Activated naive CD4-positive, alpha-beta T cell treated with anti-CD3 and anti-CD28 coated beads, Interleukin-2, amount 50 U/mL, for 24 hours (primary cell): Measurements from ENCODE around the gene KRT26.

Experiments
- H3K27ac Mint-ChIP-seq: one replicate; pipeline ENCODE4 v1.8.0; 2021; ENCODE audit warnings: mild to moderate bottlenecking, mixed read lengths
- H3K27me3 Mint-ChIP-seq: one replicate; pipeline ENCODE4 v1.8.0; 2021; ENCODE audit warnings: mixed read lengths
- H3K36me3 Mint-ChIP-seq: one replicate; pipeline ENCODE4 v1.8.0; 2021; ENCODE audit warnings: mixed read lengths
- H3K4me1 Mint-ChIP-seq: one replicate; pipeline ENCODE4 v1.8.0; 2021; ENCODE audit warnings: mixed read lengths
- H3K4me3 Mint-ChIP-seq: one replicate; pipeline ENCODE4 v1.8.0; 2021; ENCODE audit warnings: mild to moderate bottlenecking, mixed read lengths
- H3K9me3 Mint-ChIP-seq: one replicate; pipeline ENCODE4 v1.8.0; 2021; ENCODE audit warnings: mixed read lengths

The KRT26 gene

GRCh38 chr17:40806131-40806530 lies 34.1 kb upstream of the KRT26 start:
- Mint-ChIP-seq H3K27me3 (peaks cover 36% of the 10 kb centered on the region), H3K4me3 (no peak overlapping the region)

GRCh38 chr17:40803617-40804082 lies 31.6 kb upstream of the KRT26 start:
- no peak overlapping the region for H3K4me3 Mint-ChIP-seq
- no peaks in the 10 kb centered on the region for H3K36me3 Mint-ChIP-seq
- no peaks in the 10 kb centered on the region for H3K9me3 Mint-ChIP-seq
- peak overlapping the region; percentile 20 for H3K27ac Mint-ChIP-seq
- H3K27me3 Mint-ChIP-seq, result peaks cover 25% of the 10 kb centered on the region
- H3K4me1 Mint-ChIP-seq, result peaks cover 3% of the 10 kb centered on the region

More at GRCh38 chr17:40806131-40806530, 34.1 kb upstream of the KRT26 start:
- Mint-ChIP-seq H3K4me1 (peaks cover 3% of the 10 kb centered on the region), H3K36me3 (no peaks in the 10 kb centered on the region), H3K9me3 (no peaks in the 10 kb centered on the region), H3K27ac (peak overlapping the region; percentile 46)

DNA sequence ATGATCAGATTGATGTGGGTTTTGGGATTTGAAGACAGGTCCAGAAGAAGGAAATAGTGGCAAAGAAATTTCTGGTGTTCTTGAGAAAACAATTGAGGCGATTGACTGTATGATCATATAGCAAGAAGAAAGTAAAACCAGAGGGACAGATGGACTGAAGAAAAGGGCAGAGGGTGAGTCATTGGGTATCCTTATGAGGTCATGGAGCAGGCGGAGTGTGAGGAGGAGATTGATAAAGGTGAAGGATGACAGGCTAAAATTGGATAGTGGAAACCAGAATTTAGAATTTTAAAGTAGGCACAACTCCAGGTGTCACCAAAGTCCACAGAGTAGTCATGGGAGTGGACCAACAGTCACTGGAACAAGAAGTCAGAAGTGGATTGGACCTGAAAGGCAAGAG lies 29.2 kb upstream of the KRT26 start:
- no peak overlapping the region for H3K27ac Mint-ChIP-seq
- H3K9me3 Mint-ChIP-seq, result no peaks in the 10 kb centered on the region
- H3K36me3 Mint-ChIP-seq, result no peaks in the 10 kb centered on the region
- H3K4me1 Mint-ChIP-seq, result peaks cover 3% of the 10 kb centered on the region
- H3K4me3 Mint-ChIP-seq, result no peak overlapping the region
- H3K27me3 Mint-ChIP-seq, result peaks cover 19% of the 10 kb centered on the region

DNA sequence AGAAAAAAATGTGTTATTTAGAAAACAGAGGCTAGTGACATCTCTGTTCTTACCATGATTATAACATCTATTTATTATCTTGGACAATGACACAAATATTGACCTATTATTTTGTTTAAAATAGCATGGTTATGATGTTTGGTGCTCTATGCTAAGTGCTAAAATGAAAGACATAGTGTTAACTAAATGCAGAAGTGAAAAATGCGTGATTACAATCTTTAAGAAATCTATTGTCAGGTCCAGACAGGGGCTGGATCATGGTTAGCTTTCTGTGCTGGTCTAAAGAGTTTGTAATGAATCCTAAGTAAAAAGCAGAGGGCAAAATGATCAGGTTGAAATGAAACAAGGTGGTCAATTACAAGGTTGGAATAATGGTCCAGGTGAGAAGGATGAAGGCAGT lies 28.4 kb upstream of the KRT26 start:
- H3K27me3 Mint-ChIP-seq, result peaks cover 23% of the 10 kb centered on the region
- no peak overlapping the region for H3K4me3 Mint-ChIP-seq
- no peaks in the 10 kb centered on the region for H3K9me3 Mint-ChIP-seq
- H3K27ac Mint-ChIP-seq, result no peak overlapping the region
- H3K36me3 Mint-ChIP-seq, result peaks cover 1% of the 10 kb centered on the region
- H3K4me1 Mint-ChIP-seq, result peaks cover 3% of the 10 kb centered on the region

GRCh38 chr17:40799859-40800258 lies 27.9 kb upstream of the KRT26 start, which contains the start of gene KRT28:
Gene KRT28 (minus strand): TSS chr17:40799959. CDS start chr17:40799893, 66 bp downstream.
- Mint-ChIP-seq H3K9me3 (no peaks in the 10 kb centered on the region), H3K4me3 (no peak within 1 kb of the TSS), H3K27ac (no peak within 1 kb of the TSS), H3K4me1 (peaks cover 3% of the 10 kb centered on the region), H3K27me3 (peaks cover 20% of the 10 kb centered on the region), H3K36me3 (peaks cover 1% of the 10 kb centered on the region)

- no peaks in the 10 kb centered on the region for H3K4me1 Mint-ChIP-seq
- no peak overlapping the region for H3K27ac Mint-ChIP-seq
- no peaks in the 10 kb centered on the region for H3K9me3 Mint-ChIP-seq
- no peak overlapping the region for H3K4me3 Mint-ChIP-seq
- H3K36me3 Mint-ChIP-seq, result peaks cover 1% of the 10 kb centered on the region
- peaks cover 19% of the 10 kb centered on the region for H3K27me3 Mint-ChIP-seq
These were observed 24.8 kb upstream of the KRT26 start for GRCh38 chr17:40796846-40797245.

GRCh38 chr17:40795019-40795667 lies 23.1 kb upstream of the KRT26 start:
- H3K36me3 Mint-ChIP-seq, result peaks cover 1% of the 10 kb centered on the region
- no peak overlapping the region for H3K27ac Mint-ChIP-seq
- H3K4me1 Mint-ChIP-seq, result no peaks in the 10 kb centered on the region
- H3K9me3 Mint-ChIP-seq, result no peaks in the 10 kb centered on the region
- no peak overlapping the region for H3K4me3 Mint-ChIP-seq
- H3K27me3 Mint-ChIP-seq, result peaks cover 19% of the 10 kb centered on the region

DNA sequence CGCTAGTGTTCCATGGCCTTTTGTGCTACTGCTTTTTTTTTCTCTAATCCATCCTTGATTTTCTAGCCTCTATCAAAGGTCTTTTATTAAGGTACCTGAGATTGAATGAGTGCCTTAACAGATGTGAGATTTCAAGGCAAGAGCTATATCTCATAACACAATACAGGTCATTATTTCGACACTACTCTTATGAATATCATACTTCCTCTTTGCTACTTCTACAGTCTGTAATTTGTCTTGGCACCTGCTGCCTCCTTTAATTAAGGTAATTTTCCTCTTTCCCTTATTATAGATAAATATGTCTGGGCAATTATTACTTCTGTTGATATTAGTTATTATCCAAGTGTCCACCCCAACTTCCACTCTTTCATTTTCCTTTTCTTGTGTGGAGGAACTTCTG lies 22.5 kb upstream of the KRT26 start:
- H3K9me3 Mint-ChIP-seq, result no peaks in the 10 kb centered on the region
- H3K27ac Mint-ChIP-seq, result no peak overlapping the region
- H3K36me3 Mint-ChIP-seq, result peaks cover 1% of the 10 kb centered on the region
- peaks cover 17% of the 10 kb centered on the region for H3K27me3 Mint-ChIP-seq
- H3K4me1 Mint-ChIP-seq, result no peaks in the 10 kb centered on the region
- H3K4me3 Mint-ChIP-seq, result no peak overlapping the region

GRCh38 chr17:40793832-40794231 lies 21.8 kb upstream of the KRT26 start:
- peaks cover 15% of the 10 kb centered on the region for H3K27me3 Mint-ChIP-seq
- H3K36me3 Mint-ChIP-seq, result peaks cover 1% of the 10 kb centered on the region
- no peak overlapping the region for H3K27ac Mint-ChIP-seq
- H3K4me3 Mint-ChIP-seq, result no peak overlapping the region
- no peaks in the 10 kb centered on the region for H3K4me1 Mint-ChIP-seq
- H3K9me3 Mint-ChIP-seq, result no peaks in the 10 kb centered on the region

DNA sequence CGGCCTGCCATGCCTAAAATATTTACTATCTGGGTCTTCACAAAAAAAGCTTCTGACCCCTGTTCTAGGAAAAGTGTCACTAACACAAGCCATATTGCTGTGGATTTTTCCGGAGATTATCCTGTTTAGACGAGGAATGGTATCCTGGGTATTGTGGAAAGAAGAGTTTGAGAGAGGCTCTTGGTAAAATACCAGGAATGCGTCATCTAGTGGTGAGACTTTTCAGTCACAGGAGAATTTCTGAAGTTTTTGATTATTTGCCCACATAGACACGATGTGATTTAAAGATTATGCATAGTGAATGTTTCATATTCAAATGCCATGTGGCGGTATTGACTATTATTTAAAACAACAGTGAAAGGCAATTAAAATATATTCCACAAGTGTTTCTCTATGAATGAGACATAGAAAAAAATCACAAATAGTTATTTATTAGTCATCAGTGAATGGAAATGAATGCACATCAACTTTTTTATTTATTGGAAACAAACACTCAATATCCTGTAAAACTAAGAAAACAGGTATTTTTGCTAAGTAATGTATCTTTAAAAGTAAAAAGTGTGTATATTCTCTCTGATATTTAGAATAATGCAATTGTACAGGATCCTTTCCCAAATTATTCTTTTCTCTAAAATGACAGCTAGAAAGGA lies 19.9 kb upstream of the KRT26 start:
- peaks cover 1% of the 10 kb centered on the region for H3K36me3 Mint-ChIP-seq
- peaks cover 15% of the 10 kb centered on the region for H3K27me3 Mint-ChIP-seq
- no peaks in the 10 kb centered on the region for H3K4me1 Mint-ChIP-seq
- H3K4me3 Mint-ChIP-seq, result no peak overlapping the region
- H3K9me3 Mint-ChIP-seq, result no peaks in the 10 kb centered on the region
- H3K27ac Mint-ChIP-seq, result no peak overlapping the region

- Mint-ChIP-seq H3K36me3 (peaks cover 1% of the 10 kb centered on the region), H3K27me3 (peaks cover 11% of the 10 kb centered on the region)
These were observed 19.1 kb upstream of the KRT26 start for GRCh38 chr17:40791111-40791510.

DNA sequence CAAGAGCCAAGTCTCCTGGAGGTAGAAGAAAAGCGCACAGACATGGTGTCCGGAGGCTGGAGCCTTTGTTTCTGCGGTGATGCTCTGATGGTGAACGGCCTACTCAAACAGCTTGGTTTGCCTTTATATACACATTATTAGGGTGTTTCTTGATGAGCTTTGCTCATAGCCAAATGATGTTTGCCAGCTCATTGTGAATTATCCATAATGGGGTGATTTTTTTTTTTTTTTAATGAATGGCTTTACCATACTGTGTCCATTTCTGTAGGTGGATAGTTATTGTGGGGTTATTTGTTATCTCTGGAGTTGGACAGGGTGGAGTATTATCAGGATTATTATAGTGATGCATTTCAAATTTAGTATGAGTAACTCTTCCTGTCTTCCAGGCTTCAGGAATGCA lies 10.4 kb upstream of the KRT26 start, which contains the start of gene KRT27:
KRT27 (minus strand) TSS at position 101 of the 400 bp plus-strand sequence; CDS start at position 44, 57 bp downstream.
- Mint-ChIP-seq H3K4me1 (peaks cover 7% of the 10 kb centered on the region), H3K27ac (no peak within 1 kb of the TSS), H3K4me3 (no peak within 1 kb of the TSS), H3K9me3 (no peaks in the 10 kb centered on the region), H3K27me3 (peaks cover 27% of the 10 kb centered on the region), H3K36me3 (no peaks in the 10 kb centered on the region)

More at GRCh38 chr17:40791111-40791510, 19.1 kb upstream of the KRT26 start:
- Mint-ChIP-seq H3K4me3 (no peak overlapping the region), H3K4me1 (no peaks in the 10 kb centered on the region), H3K27ac (no peak overlapping the region), H3K9me3 (no peaks in the 10 kb centered on the region)

DNA sequence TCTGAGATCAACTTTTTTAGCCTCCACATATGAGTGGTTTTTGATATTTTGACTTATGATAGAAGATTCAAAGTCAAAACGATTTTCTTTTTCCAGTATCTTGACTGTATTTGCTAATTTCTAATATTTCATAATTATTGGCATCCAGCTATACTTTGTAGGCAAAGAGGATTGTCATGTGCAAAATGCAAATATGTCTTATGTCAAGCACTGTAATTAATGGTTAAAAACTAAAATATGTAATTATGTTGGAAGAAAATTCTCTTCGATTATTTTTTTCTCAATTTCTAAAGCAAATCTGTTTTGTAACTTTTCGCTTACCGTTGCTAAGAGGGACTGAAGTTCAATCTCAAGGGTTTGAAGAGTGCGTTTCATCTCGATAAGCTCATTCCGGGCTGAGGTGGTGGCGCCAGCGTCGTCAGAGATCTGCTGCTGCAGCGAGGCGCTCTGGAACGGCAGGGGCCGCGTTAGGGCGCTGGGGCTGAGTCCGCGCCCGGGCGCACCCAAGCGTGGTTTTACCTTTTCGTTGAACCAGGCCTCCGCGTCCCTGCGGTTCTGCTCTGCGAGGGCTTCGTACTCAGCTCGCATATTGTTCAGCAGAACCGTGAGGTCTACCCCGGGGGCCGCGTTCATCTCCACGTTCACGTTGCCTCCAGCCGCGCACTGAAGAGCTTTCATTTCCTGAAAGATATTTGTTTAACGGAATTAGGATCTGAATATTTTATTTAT lies 7.3 kb upstream of the KRT26 start:
- peaks cover 7% of the 10 kb centered on the region for H3K4me1 Mint-ChIP-seq
- H3K27me3 Mint-ChIP-seq, result peaks cover 41% of the 10 kb centered on the region
- H3K9me3 Mint-ChIP-seq, result no peaks in the 10 kb centered on the region
- H3K27ac Mint-ChIP-seq, result no peak overlapping the region
- H3K4me3 Mint-ChIP-seq, result peak overlapping the region; percentile 67
- no peaks in the 10 kb centered on the region for H3K36me3 Mint-ChIP-seq

- Mint-ChIP-seq H3K36me3 (no peaks in the 10 kb centered on the region), H3K27me3 (peaks cover 43% of the 10 kb centered on the region), H3K9me3 (no peaks in the 10 kb centered on the region), H3K27ac (no peak overlapping the region), H3K4me1 (peaks cover 7% of the 10 kb centered on the region), H3K4me3 (no peak overlapping the region)
These were observed 6.5 kb upstream of the KRT26 start for GRCh38 chr17:40778461-40778860.

- no peaks in the 10 kb centered on the region for H3K36me3 Mint-ChIP-seq
- H3K4me3 Mint-ChIP-seq, result no peak overlapping the region
- peaks cover 7% of the 10 kb centered on the region for H3K4me1 Mint-ChIP-seq
- H3K27me3 Mint-ChIP-seq, result peaks cover 39% of the 10 kb centered on the region
- H3K9me3 Mint-ChIP-seq, result no peaks in the 10 kb centered on the region
- no peak overlapping the region for H3K27ac Mint-ChIP-seq
These were observed 6.0 kb upstream of the KRT26 start for GRCh38 chr17:40777971-40778370.

GRCh38 chr17:40777459-40777858 lies 5.5 kb upstream of the KRT26 start:
- no peak overlapping the region for H3K4me3 Mint-ChIP-seq
- H3K27me3 Mint-ChIP-seq, result peaks cover 44% of the 10 kb centered on the region
- no peak overlapping the region for H3K27ac Mint-ChIP-seq
- H3K4me1 Mint-ChIP-seq, result peaks cover 7% of the 10 kb centered on the region
- H3K36me3 Mint-ChIP-seq, result no peaks in the 10 kb centered on the region
- H3K9me3 Mint-ChIP-seq, result no peaks in the 10 kb centered on the region
